IgD-negative memory B cell (primary cell): ENCODE data around the gene NKX6-2. TPM values are rescaled to one million over a fixed set of nuclear protein-coding genes. Genes with fewer than 3 reads are reported as not detected.
"Not testable (repeated sequence)": the region's sequence is repeated elsewhere in the genome, so short reads cannot be mapped to it uniquely, and the experiment has no call there.

Experiments used
- H3K27ac Mint-ChIP-seq, 3 donors: one replicate each; pipeline ENCODE4 v1.8.0; 2020 to 2022; ENCODE audit warnings: mild to moderate bottlenecking in 3 of 3, mixed read lengths in 3 of 3, moderate library complexity in 1 of 3
- H3K27me3 Mint-ChIP-seq: one replicate; pipeline ENCODE4 v1.8.0; 2021; ENCODE audit warnings: mixed read lengths
- H3K36me3 Mint-ChIP-seq: one replicate; pipeline ENCODE4 v1.8.0; 2020; ENCODE audit warnings: mild to moderate bottlenecking, mixed read lengths
- H3K4me1 Mint-ChIP-seq, 3 donors: one replicate each; pipeline ENCODE4 v1.8.0; 2020 to 2022; ENCODE audit warnings: mixed read lengths in 3 of 3, mild to moderate bottlenecking in 1 of 3
- H3K4me3 Mint-ChIP-seq, 4 donors: one replicate each; pipeline ENCODE4 v1.8.0; 2020 to 2022; ENCODE audit warnings: mild to moderate bottlenecking in 4 of 4, mixed read lengths in 4 of 4, moderate library complexity in 3 of 4
- H3K9me3 Mint-ChIP-seq, 3 donors: one replicate each; pipeline ENCODE4 v1.8.0; 2020 to 2021; ENCODE audit warnings: mixed read lengths in 3 of 3, mild to moderate bottlenecking in 1 of 3
- polyA plus RNA-seq: library from polyadenylated mRNA; unstranded; fragments of 300-500 nt; fragmentation: Illumina TruSeq; gene quantifications from one replicate; pipeline ENCODE4 v1.2.3, GENCODE V29; 2021

NKX6-2 gene
- polyA plus RNA-seq, 1 donor from 2014 or later, result not detected

- no peaks in the 10 kb centered on the region for H3K36me3 Mint-ChIP-seq
- H3K27me3 Mint-ChIP-seq, result peaks cover 5% of the 10 kb centered on the region
- H3K27ac Mint-ChIP-seq, result no peak overlapping the region
- H3K4me1 Mint-ChIP-seq, result no peaks in the 10 kb centered on the region
- no peak overlapping the region for H3K4me3 Mint-ChIP-seq
- peaks cover 0 to 2% (median 0%) of the 10 kb centered on the region in 3 donors for H3K9me3 Mint-ChIP-seq
Measured at GRCh38 chr10:132793871-132794849, 8.2 kb upstream of the NKX6-2 start.

- Mint-ChIP-seq H3K27me3 (peaks cover 9% of the 10 kb centered on the region), H3K27ac (no peak overlapping the region), H3K36me3 (no peaks in the 10 kb centered on the region), H3K9me3 (peaks cover 0 to 2% (median 0%) of the 10 kb centered on the region in 3 donors), H3K4me1 (no peaks in the 10 kb centered on the region), H3K4me3 (no peak overlapping the region)
Measured at GRCh38 chr10:132793213-132793612, 7.3 kb upstream of the NKX6-2 start.

- Mint-ChIP-seq H3K27me3 (peaks cover 9% of the 10 kb centered on the region), H3K9me3 (peaks cover 0 to 2% (median 0%) of the 10 kb centered on the region in 3 donors), H3K4me3 (no peak overlapping the region)
Measured at GRCh38 chr10:132792796-132793195, 6.8 kb upstream of the NKX6-2 start.

GRCh38 chr10:132792099-132792498 lies 6.2 kb upstream of the NKX6-2 start:
- not testable (repeated sequence) for H3K4me1 Mint-ChIP-seq, H3K9me3 Mint-ChIP-seq, H3K27ac Mint-ChIP-seq, H3K36me3 Mint-ChIP-seq, H3K4me3 Mint-ChIP-seq, H3K27me3 Mint-ChIP-seq

More at GRCh38 chr10:132792796-132793195, 6.8 kb upstream of the NKX6-2 start:
- H3K36me3 Mint-ChIP-seq, result no peaks in the 10 kb centered on the region
- H3K4me1 Mint-ChIP-seq, result no peaks in the 10 kb centered on the region
- H3K27ac Mint-ChIP-seq, result no peak overlapping the region

- no peaks in the 10 kb centered on the region for H3K36me3 Mint-ChIP-seq
- no peak overlapping the region for H3K4me3 Mint-ChIP-seq
- H3K27me3 Mint-ChIP-seq, result peaks cover 9% of the 10 kb centered on the region
- no peaks in the 10 kb centered on the region for H3K4me1 Mint-ChIP-seq
- H3K27ac Mint-ChIP-seq, result no peak overlapping the region
- peaks cover 0 to 2% (median 0%) of the 10 kb centered on the region in 3 donors for H3K9me3 Mint-ChIP-seq
Measured at GRCh38 chr10:132790934-132791829, 5.2 kb upstream of the NKX6-2 start.

GRCh38 chr10:132790470-132790869 lies 4.5 kb upstream of the NKX6-2 start:
- H3K4me1 Mint-ChIP-seq, result no peaks in the 10 kb centered on the region

GRCh38 chr10:132789659-132790148 lies 3.8 kb upstream of the NKX6-2 start:
- no peak overlapping the region for H3K27ac Mint-ChIP-seq
- H3K4me3 Mint-ChIP-seq, result no peak overlapping the region
- H3K9me3 Mint-ChIP-seq, result peaks cover 0 to 2% (median 0%) of the 10 kb centered on the region in 3 donors
- H3K36me3 Mint-ChIP-seq, result no peaks in the 10 kb centered on the region
- H3K27me3 Mint-ChIP-seq, result peaks cover 9% of the 10 kb centered on the region
- H3K4me1 Mint-ChIP-seq, result no peaks in the 10 kb centered on the region

More at GRCh38 chr10:132790470-132790869, 4.5 kb upstream of the NKX6-2 start:
- Mint-ChIP-seq H3K36me3 (no peaks in the 10 kb centered on the region), H3K27me3 (peaks cover 9% of the 10 kb centered on the region), H3K9me3 (peaks cover 0 to 2% (median 0%) of the 10 kb centered on the region in 3 donors), H3K27ac (no peak overlapping the region), H3K4me3 (no peak overlapping the region)

GRCh38 chr10:132788831-132789219 lies 2.9 kb upstream of the NKX6-2 start:
- peaks cover 9% of the 10 kb centered on the region for H3K27me3 Mint-ChIP-seq
- H3K9me3 Mint-ChIP-seq, result peaks cover 0 to 2% (median 0%) of the 10 kb centered on the region in 3 donors
- no peak overlapping the region for H3K4me3 Mint-ChIP-seq
- H3K27ac Mint-ChIP-seq, result peak overlapping the region in 1 of 3 donors; percentile 53
- H3K4me1 Mint-ChIP-seq, result no peaks in the 10 kb centered on the region
- H3K36me3 Mint-ChIP-seq, result no peaks in the 10 kb centered on the region

GRCh38 chr10:132788180-132788830 lies 2.4 kb upstream of the NKX6-2 start:
- Mint-ChIP-seq H3K4me1 (no peaks in the 10 kb centered on the region), H3K27ac (no peak overlapping the region), H3K36me3 (no peaks in the 10 kb centered on the region), H3K9me3 (peaks cover 0 to 4% (median 1%) of the 10 kb centered on the region in 3 donors), H3K4me3 (peak overlapping the region in 1 of 4 donors; percentile 28), H3K27me3 (peaks cover 11% of the 10 kb centered on the region)

GRCh38 chr10:132787495-132788179 lies 1.7 kb upstream of the NKX6-2 start:
- Mint-ChIP-seq H3K4me3 (peak overlapping the region in 1 of 4 donors; percentile 28), H3K4me1 (peaks cover 0 to 4% (median 0%) of the 10 kb centered on the region in 3 donors), H3K27me3 (peaks cover 15% of the 10 kb centered on the region), H3K27ac (no peak overlapping the region), H3K9me3 (peaks cover 0 to 4% (median 3%) of the 10 kb centered on the region in 3 donors), H3K36me3 (no peaks in the 10 kb centered on the region)

- H3K9me3 Mint-ChIP-seq, result peaks cover 0 to 4% (median 3%) of the 10 kb centered on the region in 3 donors
- no peaks in the 10 kb centered on the region for H3K36me3 Mint-ChIP-seq
- H3K27ac Mint-ChIP-seq, result no peak overlapping the region
- H3K4me1 Mint-ChIP-seq, result peaks cover 0 to 4% (median 0%) of the 10 kb centered on the region in 3 donors
- peaks cover 15% of the 10 kb centered on the region for H3K27me3 Mint-ChIP-seq
- H3K4me3 Mint-ChIP-seq, result no peak overlapping the region
Measured at GRCh38 chr10:132786884-132787494, 1.0 kb upstream of the NKX6-2 start.

GRCh38 chr10:132786476-132786883 lies 533 bp upstream of the NKX6-2 start:
- peaks cover 15% of the 10 kb centered on the region for H3K27me3 Mint-ChIP-seq
- no peaks in the 10 kb centered on the region for H3K36me3 Mint-ChIP-seq
- peaks cover 0 to 4% (median 3%) of the 10 kb centered on the region in 3 donors for H3K9me3 Mint-ChIP-seq
- peaks cover 0 to 4% (median 0%) of the 10 kb centered on the region in 3 donors for H3K4me1 Mint-ChIP-seq
- H3K27ac Mint-ChIP-seq, result no peak overlapping the region
- H3K4me3 Mint-ChIP-seq, result peak overlapping the region in 1 of 4 donors; percentile 51

GRCh38 chr10:132784866-132785722 lies 853 bp downstream of the NKX6-2 start:
- H3K36me3 Mint-ChIP-seq, result no peaks in the 10 kb centered on the region
- H3K4me1 Mint-ChIP-seq, result peaks cover 0 to 4% (median 0%) of the 10 kb centered on the region in 3 donors
- H3K9me3 Mint-ChIP-seq, result peaks cover 0 to 4% (median 3%) of the 10 kb centered on the region in 3 donors
- H3K27ac Mint-ChIP-seq, result peak overlapping the region in 1 of 3 donors; percentile 78
- no peak overlapping the region for H3K4me3 Mint-ChIP-seq
- H3K27me3 Mint-ChIP-seq, result peaks cover 10% of the 10 kb centered on the region
